Osteoblast (primary cell): ENCODE data around the gene ABCC5. TPM values are rescaled to one million over a fixed set of nuclear protein-coding genes. Genes with fewer than 3 reads are reported as not detected.

Experiments used
- DNase-seq: peaks from one replicate; pipeline ENCODE4 v3.0.0; 2011; ENCODE audit warnings: low spot score, mixed read lengths; ENCODE audit not compliant: insufficient read length; ENCODE audit errors: missing footprints
- H2AFZ ChIP-seq: 2 replicates; pipeline ENCODE4 v1.6.0; 2011; ENCODE audit warnings: mild to moderate bottlenecking, low read length
- H3K27ac ChIP-seq: 2 replicates; pipeline ENCODE4 v1.5.1; 2011; ENCODE audit warnings: mild to moderate bottlenecking, low read depth, low read length, moderate library complexity
- H3K27me3 ChIP-seq: 2 replicates; pipeline ENCODE4 v1.6.0; 2012; ENCODE audit warnings: mild to moderate bottlenecking, control low read depth, inconsistent platforms, low read length, moderate library complexity; ENCODE audit not compliant: insufficient read depth
- H3K36me3 ChIP-seq: 2 replicates; pipeline ENCODE4 v1.5.1; 2011; ENCODE audit warnings: mild to moderate bottlenecking, low read length, control low read depth, moderate library complexity; ENCODE audit not compliant: insufficient read depth
- H3K4me1 ChIP-seq: 2 replicates; pipeline ENCODE4 v1.5.1; 2011; ENCODE audit warnings: mild to moderate bottlenecking, low read length, control low read depth, moderate library complexity; ENCODE audit not compliant: insufficient read depth
- H3K4me2 ChIP-seq: 2 replicates; pipeline ENCODE4 v1.6.0; 2011; ENCODE audit warnings: mild to moderate bottlenecking, low read length; ENCODE audit not compliant: insufficient read depth
- H3K4me3 ChIP-seq: fragments of 200-600 bp; sonication (generic); 3 replicates; pipeline ENCODE4 v1.5.1; 2012; ENCODE audit warnings: mild to moderate bottlenecking, low read length, inconsistent platforms; ENCODE audit not compliant: insufficient read depth
- H3K79me2 ChIP-seq: 2 replicates; pipeline ENCODE4 v1.6.0; 2012; ENCODE audit warnings: mild to moderate bottlenecking, low read length, control low read depth, inconsistent platforms; ENCODE audit not compliant: insufficient read depth
- H3K9me3 ChIP-seq: 2 replicates; pipeline ENCODE4 v1.5.1; 2011; ENCODE audit warnings: low read depth, low read length, control low read depth
- H4K20me1 ChIP-seq: 2 replicates; pipeline ENCODE4 v1.6.0; 2012; ENCODE audit warnings: mild to moderate bottlenecking, low read length, control low read depth; ENCODE audit not compliant: insufficient read depth
- total RNA-seq: library from RNA; depleted of rRNA; stranded (reverse); fragments of >200 nt; gene quantifications from 2 replicates; pipeline ENCODE4 v1.2.3, GENCODE V29; 2012
- TF ChIP-seq, protein P1 (sequence below): IDR thresholded peaks from 2 replicates; pipeline ENCODE4 v1.5.1; 2011; ENCODE audit warnings: mild to moderate bottlenecking, low read depth, low read length, moderate library complexity; ENCODE audit errors: extremely low read depth

Gene ABCC5
- total RNA-seq, 1 donor: 19.2 TPM

- no peaks in the 10 kb centered on the region for H4K20me1 ChIP-seq
- no peaks in the 10 kb centered on the region for H3K27me3 ChIP-seq
- no peaks in the 10 kb centered on the region for H3K4me1 ChIP-seq
- H3K9me3 ChIP-seq: no peaks in the 10 kb centered on the region
- DNase-seq: no peak
- H3K27ac ChIP-seq: no peak overlapping the region
- H2AFZ ChIP-seq: no peak overlapping the region
- TF ChIP-seq, protein P1, sequence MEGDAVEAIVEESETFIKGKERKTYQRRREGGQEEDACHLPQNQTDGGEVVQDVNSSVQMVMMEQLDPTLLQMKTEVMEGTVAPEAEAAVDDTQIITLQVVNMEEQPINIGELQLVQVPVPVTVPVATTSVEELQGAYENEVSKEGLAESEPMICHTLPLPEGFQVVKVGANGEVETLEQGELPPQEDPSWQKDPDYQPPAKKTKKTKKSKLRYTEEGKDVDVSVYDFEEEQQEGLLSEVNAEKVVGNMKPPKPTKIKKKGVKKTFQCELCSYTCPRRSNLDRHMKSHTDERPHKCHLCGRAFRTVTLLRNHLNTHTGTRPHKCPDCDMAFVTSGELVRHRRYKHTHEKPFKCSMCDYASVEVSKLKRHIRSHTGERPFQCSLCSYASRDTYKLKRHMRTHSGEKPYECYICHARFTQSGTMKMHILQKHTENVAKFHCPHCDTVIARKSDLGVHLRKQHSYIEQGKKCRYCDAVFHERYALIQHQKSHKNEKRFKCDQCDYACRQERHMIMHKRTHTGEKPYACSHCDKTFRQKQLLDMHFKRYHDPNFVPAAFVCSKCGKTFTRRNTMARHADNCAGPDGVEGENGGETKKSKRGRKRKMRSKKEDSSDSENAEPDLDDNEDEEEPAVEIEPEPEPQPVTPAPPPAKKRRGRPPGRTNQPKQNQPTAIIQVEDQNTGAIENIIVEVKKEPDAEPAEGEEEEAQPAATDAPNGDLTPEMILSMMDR: no peak
- no peak overlapping the region for H3K4me2 ChIP-seq
- no peak overlapping the region for H3K4me3 ChIP-seq
- peaks cover 41% of the 10 kb centered on the region for H3K36me3 ChIP-seq
- no peaks in the 10 kb centered on the region for H3K79me2 ChIP-seq
Measured at GRCh38 chr3:183959214-183959613, 58.5 kb downstream of the ABCC5 start.

DNA sequence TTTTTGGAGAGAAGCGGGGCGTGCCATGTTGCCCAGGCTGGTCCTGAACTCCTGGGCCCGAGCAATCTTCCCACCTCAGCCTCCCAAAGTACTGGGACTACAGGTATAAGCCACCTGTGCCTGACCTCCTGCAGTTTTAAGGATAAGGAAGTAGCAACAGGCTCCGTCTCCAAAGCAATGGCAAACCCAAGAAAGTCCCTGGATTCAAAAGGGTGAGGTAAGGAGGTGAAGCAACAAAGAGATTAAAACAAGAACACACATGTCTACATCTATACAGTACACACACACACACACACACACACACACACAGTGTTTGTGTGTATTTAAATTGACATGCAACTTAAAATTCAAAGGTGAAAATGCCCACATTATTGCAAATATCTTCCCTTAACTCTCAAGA lies 58.9 kb downstream of the ABCC5 start:
- H3K27me3 ChIP-seq: no peaks in the 10 kb centered on the region
- H3K79me2 ChIP-seq: no peaks in the 10 kb centered on the region
- H3K36me3 ChIP-seq: peaks cover 41% of the 10 kb centered on the region
- no peaks in the 10 kb centered on the region for H4K20me1 ChIP-seq
- DNase-seq: no peak
- H3K4me2 ChIP-seq: no peak overlapping the region
- TF ChIP-seq, protein P1: no peak
- H3K27ac ChIP-seq: no peak overlapping the region
- H2AFZ ChIP-seq: no peak overlapping the region
- H3K9me3 ChIP-seq: no peaks in the 10 kb centered on the region
- no peaks in the 10 kb centered on the region for H3K4me1 ChIP-seq
- H3K4me3 ChIP-seq: no peak overlapping the region

DNA sequence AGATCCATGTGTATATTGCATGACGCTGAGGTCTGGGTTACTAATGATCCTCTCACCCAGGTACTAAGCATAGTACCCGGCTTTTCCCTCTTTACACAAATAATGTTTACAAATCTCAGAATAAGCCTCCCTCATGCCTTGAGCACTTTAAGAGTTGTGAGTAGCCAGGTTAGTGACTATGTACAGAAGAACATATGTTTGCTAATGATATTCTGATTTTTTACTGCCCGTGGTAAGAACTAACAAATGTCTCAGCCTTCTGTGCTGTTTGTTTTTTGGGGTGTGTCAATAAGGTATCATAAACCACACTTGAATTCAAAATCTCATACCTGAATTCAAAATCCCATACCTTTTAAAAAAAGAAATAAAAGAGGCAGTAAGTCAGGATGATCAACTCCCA lies 59.5 kb downstream of the ABCC5 start:
- H3K9me3 ChIP-seq: no peaks in the 10 kb centered on the region
- H3K27me3 ChIP-seq: no peaks in the 10 kb centered on the region
- no peaks in the 10 kb centered on the region for H3K79me2 ChIP-seq
- H3K4me1 ChIP-seq: no peaks in the 10 kb centered on the region
- no peaks in the 10 kb centered on the region for H4K20me1 ChIP-seq
- peaks cover 36% of the 10 kb centered on the region for H3K36me3 ChIP-seq
- no peak for DNase-seq
- H3K4me3 ChIP-seq: no peak overlapping the region
- H3K27ac ChIP-seq: no peak overlapping the region
- TF ChIP-seq, protein P1: no peak
- H2AFZ ChIP-seq: no peak overlapping the region
- no peak overlapping the region for H3K4me2 ChIP-seq

GRCh38 chr3:183954875-183955274 lies 62.8 kb downstream of the ABCC5 start:
- no peak overlapping the region for H3K27ac ChIP-seq
- no peak for DNase-seq
- peaks cover 32% of the 10 kb centered on the region for H3K36me3 ChIP-seq
- H2AFZ ChIP-seq: no peak overlapping the region
- no peak overlapping the region for H3K4me3 ChIP-seq
- H3K9me3 ChIP-seq: no peaks in the 10 kb centered on the region
- no peaks in the 10 kb centered on the region for H3K27me3 ChIP-seq
- no peaks in the 10 kb centered on the region for H3K4me1 ChIP-seq
- no peaks in the 10 kb centered on the region for H4K20me1 ChIP-seq
- H3K4me2 ChIP-seq: no peak overlapping the region
- TF ChIP-seq, protein P1: no peak
- H3K79me2 ChIP-seq: no peaks in the 10 kb centered on the region
